H1 (cell line): ENCODE data around the gene GSTT4. TPM values are rescaled to one million over a fixed set of nuclear protein-coding genes. Genes with fewer than 3 reads are reported as not detected.
"Not testable (repeated sequence)": the region's sequence is repeated elsewhere in the genome, so short reads cannot be mapped to it uniquely, and the experiment has no call there.

Experiments
- CTCF ChIA-PET: fragments of 300-600 bp; sonication (Branson Sonifier 250); formaldehyde crosslinking; loops from one replicate; lab custom pipeline; 2021; ENCODE audit not compliant: partially characterized antibody; lab: Charles Lee
- POLR2A ChIA-PET: fragments of 300-600 bp; sonication (Branson Sonifier 250); formaldehyde crosslinking; loops from one replicate; lab custom pipeline; 2021; ENCODE audit warnings: inconsistent platforms; ENCODE audit not compliant: partially characterized antibody; lab: Charles Lee
- DNase-seq, 2 experiments: peaks; one replicate each; pipeline versions ENCODE4 v3.0.0 to v3.0.0-alpha.2; 2010 to 2022; ENCODE audit warnings: low spot score in 2 of 2, low read depth in 1 of 2, mixed read lengths in 1 of 2
- FAIRE-seq: peaks from 2 replicates; lab custom pipeline; 2011; peaks lifted over from hg19 to GRCh38; lab: Jason Lieb, UNC
- H2AFZ ChIP-seq: 2 replicates; pipeline ENCODE4 v1.8.1; 2012; ENCODE audit warnings: low read length, inconsistent platforms
- H2AK5ac ChIP-seq: 2 replicates; pipeline ENCODE4 v1.6.1; 2013; ENCODE audit warnings: low read depth, low read length
- H2BK120ac ChIP-seq: replicated peaks from 2 replicates; pipeline ENCODE3; 2013; ENCODE audit warnings: low read depth, low read length, inconsistent platforms
- H2BK12ac ChIP-seq: 2 replicates; pipeline ENCODE4 v1.6.1; 2013; ENCODE audit warnings: low read depth, low read length
- H2BK15ac ChIP-seq: 2 replicates; pipeline ENCODE4 v1.6.1; 2013; ENCODE audit warnings: low read length
- H2BK20ac ChIP-seq: 2 replicates; pipeline ENCODE4 v1.6.1; 2013; ENCODE audit warnings: low read length
- H2BK5ac ChIP-seq: 2 replicates; pipeline ENCODE4 v1.6.1; 2013; ENCODE audit warnings: low read depth, low read length
- H3K14ac ChIP-seq: 2 replicates; pipeline ENCODE4 v1.6.1; 2013; ENCODE audit warnings: inconsistent platforms; ENCODE audit not compliant: insufficient read length
- H3K18ac ChIP-seq: 2 replicates; pipeline ENCODE4 v1.6.1; 2013; ENCODE audit warnings: low read length; ENCODE audit errors: extremely low read depth
- H3K23ac ChIP-seq: 2 replicates; pipeline ENCODE4 v1.6.1; 2013; ENCODE audit warnings: inconsistent platforms; ENCODE audit not compliant: insufficient read length
- H3K23me2 ChIP-seq: 2 replicates; pipeline ENCODE4 v1.6.1; 2013; ENCODE audit warnings: low read depth, low read length
- H3K27ac ChIP-seq: 2 replicates; pipeline ENCODE4 v1.6.1; 2011; ENCODE audit warnings: low read depth, low read length, inconsistent platforms
- H3K27me3 ChIP-seq, 4 experiments: replicated peaks in 1 of 4; 1 replicate in 1 of 4; 2 replicates in 3 of 4; pipeline versions ENCODE4 v1.6.1 to v1.8.1; 2011 to 2013; ENCODE audit warnings: low read length in 3 of 4, mild to moderate bottlenecking in 3 of 4, inconsistent platforms in 2 of 4, mixed read lengths in 2 of 4, moderate library complexity in 1 of 4; ENCODE audit not compliant: control insufficient read depth in 3 of 4, insufficient read depth in 3 of 4; ENCODE audit errors: extremely low read depth in 1 of 4
- H3K36me3 ChIP-seq, 4 experiments: 2 replicates each; pipeline versions ENCODE4 v1.6.1 to v1.8.1; 2011 to 2013; ENCODE audit warnings: mild to moderate bottlenecking in 4 of 4, low read length in 3 of 4, moderate library complexity in 2 of 4, control low read depth in 1 of 4, inconsistent platforms in 1 of 4; ENCODE audit not compliant: insufficient read depth in 4 of 4, control insufficient read depth in 2 of 4
- H3K4ac ChIP-seq: replicated peaks from 2 replicates; pipeline ENCODE3; 2013; ENCODE audit warnings: low read length, low read depth, mixed read lengths, inconsistent platforms; ENCODE audit not compliant: insufficient read length
- H3K4me1 ChIP-seq, 4 experiments: replicated peaks in 1 of 4; 1 replicate in 1 of 4; 2 replicates in 3 of 4; pipeline versions ENCODE4 v1.6.1 to v1.8.1; 2011 to 2013; ENCODE audit warnings: low read length in 3 of 4, inconsistent platforms in 2 of 4, mixed read lengths in 1 of 4; ENCODE audit not compliant: insufficient read depth in 4 of 4, control insufficient read depth in 3 of 4
- H3K4me2 ChIP-seq, 2 experiments: 2 replicates each; pipeline versions ENCODE4 v1.6.1 to v1.8.1; 2011 to 2013; ENCODE audit warnings: low read depth in 2 of 2, low read length in 2 of 2, control low read depth in 1 of 2, inconsistent platforms in 1 of 2, mild to moderate bottlenecking in 1 of 2; ENCODE audit not compliant: insufficient read depth in 1 of 2
- H3K4me3 ChIP-seq, 4 experiments: fragments of 200-600, 300-600 bp in 1 of 4; sonication (generic), shearing (Covaris generic), sonication (Bioruptor Twin) in 1 of 4; 2 replicates each; pipeline versions ENCODE4 v1.5.1 to v1.8.1; 2011 to 2016; ENCODE audit warnings: low read length in 4 of 4, low read depth in 3 of 4, control low read depth in 2 of 4, inconsistent platforms in 2 of 4, mild to moderate bottlenecking in 2 of 4, mixed read lengths in 1 of 4, moderate library complexity in 1 of 4; ENCODE audit not compliant: insufficient read depth in 2 of 4; ENCODE audit errors: extremely low read depth in 1 of 4
- H3K56ac ChIP-seq: replicated peaks from 2 replicates; pipeline ENCODE3; 2013; ENCODE audit warnings: low read depth, mild to moderate bottlenecking, mixed read lengths, low read length, inconsistent platforms; ENCODE audit not compliant: insufficient read length
- H3K79me1 ChIP-seq: 2 replicates; pipeline ENCODE4 v1.6.1; 2013; ENCODE audit warnings: low read depth, low read length, control low read depth
- H3K79me2 ChIP-seq, 2 experiments: 2 replicates each; pipeline versions ENCODE4 v1.6.1 to v1.8.1; 2012 to 2013; ENCODE audit warnings: low read length in 2 of 2, mild to moderate bottlenecking in 2 of 2, inconsistent platforms in 1 of 2; ENCODE audit not compliant: insufficient read depth in 2 of 2, control insufficient read depth in 1 of 2
- H3K9ac ChIP-seq, 4 experiments: replicated peaks in 1 of 4; 1 replicate in 1 of 4; 2 replicates in 3 of 4; pipeline versions ENCODE4 v1.6.1 to v1.8.1; 2011 to 2013; ENCODE audit warnings: low read depth in 3 of 4, low read length in 3 of 4, control low read depth in 2 of 4, mild to moderate bottlenecking in 2 of 4, moderate library complexity in 2 of 4, inconsistent platforms in 1 of 4; ENCODE audit errors: extremely low read depth in 1 of 4
- H3K9me3 ChIP-seq, 2 experiments: 2 replicates each; pipeline versions ENCODE4 v1.6.1 to v1.8.1; 2012 to 2013; ENCODE audit warnings: mild to moderate bottlenecking in 2 of 2, moderate library complexity in 2 of 2, control low read depth in 1 of 2, inconsistent platforms in 1 of 2, low read depth in 1 of 2, low read length in 1 of 2, mixed read lengths in 1 of 2; ENCODE audit not compliant: insufficient read depth in 2 of 2
- H4K20me1 ChIP-seq, 2 experiments: replicated peaks in 1 of 2; 2 replicates each; pipeline versions ENCODE3 to v1.8.1; 2011 to 2013; ENCODE audit warnings: inconsistent platforms in 2 of 2, low read length in 2 of 2, mild to moderate bottlenecking in 1 of 2; ENCODE audit not compliant: insufficient read depth in 2 of 2, control insufficient read depth in 1 of 2
- H4K5ac ChIP-seq: 2 replicates; pipeline ENCODE4 v1.6.1; 2013; ENCODE audit warnings: low read length, low read depth, mixed read lengths, inconsistent platforms; ENCODE audit not compliant: insufficient read length
- H4K8ac ChIP-seq: 2 replicates; pipeline ENCODE4 v1.8.0; 2013; ENCODE audit warnings: mild to moderate bottlenecking, moderate library complexity, low read length, inconsistent platforms; ENCODE audit not compliant: insufficient read depth; ENCODE audit errors: extremely low read depth
- H4K91ac ChIP-seq: replicated peaks from 2 replicates; pipeline ENCODE3; 2013; ENCODE audit warnings: low read length, mixed read lengths, inconsistent platforms; ENCODE audit not compliant: insufficient read length
- WGBS, 2 experiments: shearing (Covaris generic) in 1 of 2; methylation state at CpG; one replicate each; pipeline versions ENCODE4 v1.1.6 to v1.1.7; 2013 to 2015; ENCODE audit warnings: low lambda C conversion rate in 2 of 2, mixed read lengths in 2 of 2, inconsistent platforms in 1 of 2, low coverage in 1 of 2, missing lambda C conversion rate in 1 of 2; ENCODE audit not compliant: insufficient replicate concordance in 2 of 2, insufficient coverage in 1 of 2, insufficient read length in 1 of 2; ENCODE audit errors: extremely low coverage in 1 of 2, missing lambda C conversion rate in 1 of 2; 5-methylcytosine and 5-hydroxymethylcytosine counted together
- polyA plus RNA-seq, 7 experiments: library from polyadenylated mRNA; depleted of rRNA in 3 of 7; stranded (reverse) in 5 of 7; unstranded in 2 of 7; fragments of >200 nt in 5 of 7; fragments of 200-250 nt in 2 of 7; gene quantifications; 1 replicate in 5 of 7; 2 replicates in 1 of 7; 4 replicates in 1 of 7; pipeline versions ENCODE4 v1.2.1 to v1.2.3, GENCODE V29; 2011 to 2013; ENCODE audit warnings: missing spikeins in 2 of 7, mixed read lengths in 2 of 7
- total RNA-seq: library from RNA; stranded (reverse); fragmentation: NEBNext Ultra II Directional; extraction: Animal tissue kit (Norgen Biotek cat#: 25700); gene quantifications from 2 replicates; pipeline ENCODE4 v1.2.1, GENCODE V29; 2021

Gene GSTT4
- total and polyA plus RNA-seq, 2 of the 8 experiments (the other 6 are each of a cell fraction or from before 2014, with no cell fraction given): 0.14 TPM; not detected in 1

DNA sequence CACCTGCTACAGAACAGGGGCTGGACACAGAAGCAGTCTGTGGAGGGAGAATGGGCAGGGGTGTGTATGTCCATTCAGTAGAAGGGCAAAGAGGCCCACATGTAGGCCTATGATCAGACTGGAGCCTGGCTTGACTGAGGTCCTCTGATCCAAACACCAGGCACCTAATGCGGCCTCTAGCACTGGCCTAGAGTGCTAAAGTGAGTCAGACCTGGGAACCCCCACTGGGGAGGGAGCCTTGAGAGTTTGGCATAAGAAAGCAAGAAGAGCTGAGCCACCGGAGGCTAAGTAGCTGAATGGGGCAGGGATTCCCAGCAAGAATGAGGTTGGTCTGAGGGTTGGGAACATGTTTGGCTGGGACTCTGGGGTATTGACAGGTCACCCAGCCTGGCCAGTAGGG, 53.9 kb downstream of the GSTT4 start:
- H2BK12ac ChIP-seq, H2AFZ ChIP-seq, H2BK20ac ChIP-seq, H3K9me3 ChIP-seq, H3K27me3 ChIP-seq, H2BK120ac ChIP-seq, H3K4me2 ChIP-seq, FAIRE-seq, H4K5ac ChIP-seq, H4K91ac ChIP-seq, H4K20me1 ChIP-seq, H4K8ac ChIP-seq, H3K23me2 ChIP-seq, H3K79me1 ChIP-seq, H3K18ac ChIP-seq, H3K56ac ChIP-seq, H3K36me3 ChIP-seq, H2BK5ac ChIP-seq, H3K9ac ChIP-seq, H3K27ac ChIP-seq, POLR2A ChIA-PET, H3K14ac ChIP-seq, H2AK5ac ChIP-seq, H3K4ac ChIP-seq, H3K4me3 ChIP-seq, H3K23ac ChIP-seq, H2BK15ac ChIP-seq, H3K79me2 ChIP-seq, DNase-seq: not testable (repeated sequence)
- peaks cover 3 to 10% (median 6%) of the 10 kb centered on the region in 4 experiments for H3K4me1 ChIP-seq
- CTCF ChIA-PET: interaction anchor here (0.6 kb wide), 1 partner anchor 358 kb away, joined by 3 read pairs; no protein-coding TSS in a partner anchor
- WGBS, 2 experiments: 75% methylated on average over 2 of the region's 2 CpGs; no CpG with 5 or more reads in 1 of the 2 experiments

DNA sequence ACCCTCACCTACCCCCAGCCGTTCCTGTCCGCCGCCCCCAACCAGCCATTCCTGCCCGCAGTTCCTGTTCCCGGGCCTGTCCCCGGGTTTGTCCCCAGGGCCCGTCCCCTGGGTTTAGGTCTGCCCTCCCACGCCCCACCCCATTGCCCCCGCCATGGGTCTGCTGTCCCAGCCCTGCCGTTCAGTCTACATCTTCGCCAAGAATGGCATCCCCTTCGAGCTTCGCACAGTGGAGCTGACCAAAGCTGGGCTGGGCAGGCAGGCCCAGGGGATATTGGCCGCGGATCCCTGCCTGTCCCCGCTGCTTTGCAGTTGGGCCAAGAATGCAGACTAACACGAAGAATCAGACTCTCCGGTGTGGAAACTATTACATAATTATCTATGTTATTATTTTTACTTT, 55.5 kb downstream of the GSTT4 start:
- H3K36me3 ChIP-seq, H2AK5ac ChIP-seq, H3K4me1 ChIP-seq, POLR2A ChIA-PET, H3K23ac ChIP-seq, H3K9ac ChIP-seq, H3K23me2 ChIP-seq, H3K27ac ChIP-seq, CTCF ChIA-PET, H2BK15ac ChIP-seq, H3K79me2 ChIP-seq, H3K27me3 ChIP-seq, FAIRE-seq, H3K4me3 ChIP-seq, H4K91ac ChIP-seq, H2BK20ac ChIP-seq, H3K18ac ChIP-seq, H3K4ac ChIP-seq, H2BK12ac ChIP-seq, H3K79me1 ChIP-seq, H2BK120ac ChIP-seq, H4K20me1 ChIP-seq, H4K8ac ChIP-seq, H3K4me2 ChIP-seq, H4K5ac ChIP-seq, DNase-seq, H2BK5ac ChIP-seq, H2AFZ ChIP-seq, H3K56ac ChIP-seq, H3K9me3 ChIP-seq, H3K14ac ChIP-seq: not testable (repeated sequence)
- 86% methylated on average over 8 of the region's 18 CpGs; no CpG with 5 or more reads in 1 of the 2 experiments for WGBS, 2 experiments
